Fibroblast of skin of scalp (primary cell): ENCODE results near the gene KIFC3.
A peak's percentile ranks its signal among the peaks of the same experiment; 100 is the strongest.
"Not testable (repeated sequence)": the region's sequence is repeated elsewhere in the genome, so short reads cannot be mapped to it uniquely, and the experiment has no call there.

Source experiments
- DNase-seq: peaks from one replicate; pipeline ENCODE4 v3.0.0-alpha.2; 2013

The KIFC3 gene

GRCh38 chr16:57824888-57825287 lies 22.6 kb upstream of the KIFC3 start:
- no peak for DNase-seq

GRCh38 chr16:57823836-57824235 lies 21.5 kb upstream of the KIFC3 start:
- no peak for DNase-seq

GRCh38 chr16:57822856-57823255 lies 20.6 kb upstream of the KIFC3 start:
- DNase-seq: no peak

GRCh38 chr16:57822018-57822553 lies 19.8 kb upstream of the KIFC3 start:
- DNase-seq: no peak

GRCh38 chr16:57821149-57821971 lies 19.1 kb upstream of the KIFC3 start:
- no peak for DNase-seq

- no peak for DNase-seq
Observed at GRCh38 chr16:57818377-57819064, 16.2 kb upstream of the KIFC3 start.

GRCh38 chr16:57817680-57818079 lies 15.4 kb upstream of the KIFC3 start:
- no peak for DNase-seq

GRCh38 chr16:57815987-57816745 lies 13.9 kb upstream of the KIFC3 start:
- peak; percentile 90 for DNase-seq

GRCh38 chr16:57814896-57815295 lies 12.6 kb upstream of the KIFC3 start:
- DNase-seq: no peak

- no peak for DNase-seq
Observed at GRCh38 chr16:57813466-57813865, 11.2 kb upstream of the KIFC3 start.

GRCh38 chr16:57811340-57811739 lies 9.0 kb upstream of the KIFC3 start:
- not testable (repeated sequence) for DNase-seq

- peak; percentile 62 for DNase-seq
Observed at GRCh38 chr16:57810197-57811031, 8.1 kb upstream of the KIFC3 start.

GRCh38 chr16:57809276-57810196 lies 7.2 kb upstream of the KIFC3 start:
- no peak for DNase-seq

GRCh38 chr16:57808589-57809228 lies 6.4 kb upstream of the KIFC3 start:
- no peak for DNase-seq

- DNase-seq: peak; percentile 60
Observed at GRCh38 chr16:57807968-57808528, 5.8 kb upstream of the KIFC3 start.

- DNase-seq: peak; percentile 59
Observed at GRCh38 chr16:57807252-57807967, 5.1 kb upstream of the KIFC3 start.

GRCh38 chr16:57805176-57805575 lies 2.9 kb upstream of the KIFC3 start:
- no peak for DNase-seq

- DNase-seq: no peak
Observed at GRCh38 chr16:57804111-57804837, 2.0 kb upstream of the KIFC3 start.
